ENCODE results near the gene TASP1. TPM values are rescaled to one million over a fixed set of nuclear protein-coding genes. Genes with fewer than 3 reads are reported as not detected.

Gene TASP1
- total and polyA plus RNA-seq, 2 donors (not counting 1 experiment from before 2014, with no cell fraction given): 6.4 to 23.9 TPM

DNA sequence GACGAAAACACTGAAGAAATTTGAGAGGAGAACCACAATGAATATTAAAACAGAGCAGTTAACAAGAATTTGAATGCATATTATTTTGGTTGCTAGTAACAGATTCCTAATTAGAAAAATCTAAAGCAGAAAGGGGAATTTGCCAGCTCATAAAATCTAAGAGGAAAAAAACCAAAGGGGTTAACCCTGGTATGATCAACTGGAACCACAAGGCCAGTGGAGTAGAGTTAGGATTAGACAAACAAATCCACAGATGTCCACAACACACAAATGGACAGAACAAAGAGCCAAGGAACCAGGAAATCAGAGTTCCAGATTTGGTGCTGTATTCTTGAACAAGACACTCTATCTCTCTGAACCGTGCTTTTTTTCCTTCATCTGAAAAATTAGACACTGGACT lies 195.0 kb downstream of the TASP1 start:
- Mint-ChIP-seq H3K4me3 (no peak overlapping the region), H3K9me3 (ENCODE audit: insufficient read depth) (peaks cover 11% of the 10 kb centered on the region), H3K27ac (no peak overlapping the region), H3K4me1 (no peaks in the 10 kb centered on the region), H3K27me3 (no peaks in the 10 kb centered on the region)
- Histone ChIP-seq H3K9ac (ENCODE audit: low read length) (no peak overlapping the region), H3K36me3 (replicated peaks in 1 of 2; ENCODE audit: control extremely low read depth in 1 of 2, control insufficient read depth in 1 of 2, extremely low read depth in 1 of 2, insufficient read depth in 2 of 2, low read length in 1 of 2) (no peaks in the 10 kb centered on the region), H3K4me2 (replicated peaks; ENCODE audit: low read depth, low read length, poor library complexity, severe bottlenecking) (no peak overlapping the region), H3K4me1 (ENCODE audit: control insufficient read depth in 2 of 2, insufficient read depth in 2 of 2, low read length in 2 of 2) (no peaks in the 10 kb centered on the region), H4K20me1 (ENCODE audit: control insufficient read depth, insufficient read depth, low read length, poor library complexity, severe bottlenecking) (no peaks in the 10 kb centered on the region), H3K9me3 (ENCODE audit: control extremely low read depth in 1 of 3, control insufficient read depth in 2 of 3, insufficient read depth in 1 of 3, low read length in 2 of 3) (peaks cover 0 to 8% (median 2%) of the 10 kb centered on the region in 3 donors), H3K79me2 (ENCODE audit: control insufficient read depth, insufficient read depth, low read length) (no peaks in the 10 kb centered on the region), H3K4me3 (ENCODE audit: control extremely low read depth in 1 of 5, extremely low read depth in 1 of 5, insufficient read depth in 1 of 5, low read depth in 2 of 5, low read length in 4 of 5) (no peak overlapping the region), H2AFZ (ENCODE audit: insufficient read depth, low read depth, low read length, poor library complexity, severe bottlenecking) (no peak overlapping the region), H3K27ac (ENCODE audit: low read length in 2 of 2) (no peak overlapping the region), H3K27me3 (replicated peaks in 1 of 4; ENCODE audit: control extremely low read depth in 1 of 4, control insufficient read depth in 3 of 4, insufficient read depth in 4 of 4, low read length in 3 of 4) (no peaks in the 10 kb centered on the region)
- no CpG with 5 or more reads among the region's 2 CpGs for WGBS (ENCODE audit: insufficient coverage)
- DNase-seq (no peak), ATAC-seq (ENCODE audit: low read depth) (no peak)
- TF ChIP-seq EZH2 (IDR thresholded peaks at IDR 0.05; ENCODE audit: borderline replicate concordance, insufficient read depth, low read depth, low read length, poor library complexity, severe bottlenecking): no peak
- TF ChIP-seq, protein P1, sequence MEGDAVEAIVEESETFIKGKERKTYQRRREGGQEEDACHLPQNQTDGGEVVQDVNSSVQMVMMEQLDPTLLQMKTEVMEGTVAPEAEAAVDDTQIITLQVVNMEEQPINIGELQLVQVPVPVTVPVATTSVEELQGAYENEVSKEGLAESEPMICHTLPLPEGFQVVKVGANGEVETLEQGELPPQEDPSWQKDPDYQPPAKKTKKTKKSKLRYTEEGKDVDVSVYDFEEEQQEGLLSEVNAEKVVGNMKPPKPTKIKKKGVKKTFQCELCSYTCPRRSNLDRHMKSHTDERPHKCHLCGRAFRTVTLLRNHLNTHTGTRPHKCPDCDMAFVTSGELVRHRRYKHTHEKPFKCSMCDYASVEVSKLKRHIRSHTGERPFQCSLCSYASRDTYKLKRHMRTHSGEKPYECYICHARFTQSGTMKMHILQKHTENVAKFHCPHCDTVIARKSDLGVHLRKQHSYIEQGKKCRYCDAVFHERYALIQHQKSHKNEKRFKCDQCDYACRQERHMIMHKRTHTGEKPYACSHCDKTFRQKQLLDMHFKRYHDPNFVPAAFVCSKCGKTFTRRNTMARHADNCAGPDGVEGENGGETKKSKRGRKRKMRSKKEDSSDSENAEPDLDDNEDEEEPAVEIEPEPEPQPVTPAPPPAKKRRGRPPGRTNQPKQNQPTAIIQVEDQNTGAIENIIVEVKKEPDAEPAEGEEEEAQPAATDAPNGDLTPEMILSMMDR (IDR thresholded peaks at IDR 0.05): no peak
- POLR2A ChIA-PET: no interaction called here
- intact Hi-C loops (cut with micrococcal nuclease): no loop called here
- CTCF ChIA-PET: no interaction called here

DNA sequence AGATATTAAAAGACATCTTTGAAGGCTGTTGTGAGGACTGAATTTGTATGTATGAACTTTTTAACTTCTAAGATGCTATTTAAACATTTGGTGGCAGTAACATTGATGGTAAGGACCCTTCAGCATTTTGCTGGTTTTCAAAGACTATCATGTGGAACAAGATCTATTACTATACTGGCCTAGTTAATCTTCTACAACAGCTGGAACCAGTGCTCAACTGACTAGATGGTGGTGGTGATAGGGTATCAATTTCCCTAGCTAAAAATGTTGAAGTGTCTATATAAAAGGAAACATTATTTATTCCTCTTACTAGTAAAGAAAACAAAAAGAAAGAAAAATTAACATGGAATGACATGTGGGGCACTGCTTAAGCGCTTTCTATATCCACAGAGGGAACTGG lies 195.7 kb downstream of the TASP1 start:
- H3K4me1 Mint-ChIP-seq: no peaks in the 10 kb centered on the region
- Histone ChIP-seq H3K9me3 (ENCODE audit: control extremely low read depth in 1 of 3, control insufficient read depth in 2 of 3, insufficient read depth in 1 of 3, low read length in 2 of 3) (peaks cover 0 to 8% (median 2%) of the 10 kb centered on the region in 3 donors), H3K4me1 (ENCODE audit: control insufficient read depth in 2 of 2, insufficient read depth in 2 of 2, low read length in 2 of 2) (no peaks in the 10 kb centered on the region), H3K4me2 (replicated peaks; ENCODE audit: low read depth, low read length, poor library complexity, severe bottlenecking) (no peak overlapping the region), H3K36me3 (replicated peaks in 1 of 2; ENCODE audit: control extremely low read depth in 1 of 2, control insufficient read depth in 1 of 2, extremely low read depth in 1 of 2, insufficient read depth in 2 of 2, low read length in 1 of 2) (no peaks in the 10 kb centered on the region), H3K79me2 (ENCODE audit: control insufficient read depth, insufficient read depth, low read length) (no peaks in the 10 kb centered on the region), H3K4me3 (ENCODE audit: control extremely low read depth in 1 of 5, extremely low read depth in 1 of 5, insufficient read depth in 1 of 5, low read depth in 2 of 5, low read length in 4 of 5) (no peak overlapping the region), H3K27ac (ENCODE audit: low read length in 2 of 2) (no peak overlapping the region), H3K9ac (ENCODE audit: low read length) (no peak overlapping the region), H3K27me3 (replicated peaks in 1 of 4; ENCODE audit: control extremely low read depth in 1 of 4, control insufficient read depth in 3 of 4, insufficient read depth in 4 of 4, low read length in 3 of 4) (no peaks in the 10 kb centered on the region), H4K20me1 (ENCODE audit: control insufficient read depth, insufficient read depth, low read length, poor library complexity, severe bottlenecking) (no peaks in the 10 kb centered on the region), H2AFZ (ENCODE audit: insufficient read depth, low read depth, low read length, poor library complexity, severe bottlenecking) (no peak overlapping the region)
- CTCF ChIA-PET: no interaction called here
- TF ChIP-seq, protein P1 (IDR thresholded peaks at IDR 0.05): no peak
- no peak for TF ChIP-seq EZH2 (IDR thresholded peaks at IDR 0.05; ENCODE audit: borderline replicate concordance, insufficient read depth, low read depth, low read length, poor library complexity, severe bottlenecking)
- DNase-seq (no peak), ATAC-seq (ENCODE audit: low read depth) (no peak)
- WGBS (ENCODE audit: insufficient coverage): no CpG with 5 or more reads among the region's 1 CpG
- intact Hi-C loops (cut with micrococcal nuclease): no loop called here
- H3K9me3 Mint-ChIP-seq (ENCODE audit: insufficient read depth): peaks cover 11% of the 10 kb centered on the region
- no peak overlapping the region for H3K4me3 Mint-ChIP-seq
- POLR2A ChIA-PET: no interaction called here
- H3K27ac Mint-ChIP-seq: no peak overlapping the region
- H3K27me3 Mint-ChIP-seq: no peaks in the 10 kb centered on the region

Measured in B cell (primary cell).